HEK293T (cell line): ENCODE data around the gene SHQ1.

Experiments used
- FOXA1 ChIP-seq: fragments of 450-650 bp; IDR thresholded peaks from 2 replicates; pipeline ENCODE4 v1.6.1; 2016; ENCODE audit warnings: mild to moderate bottlenecking
- SUZ12 ChIP-seq: fragments of 450-650 bp; IDR thresholded peaks from 2 replicates; pipeline ENCODE4 v1.6.1; 2016; ENCODE audit warnings: mild to moderate bottlenecking

GRCh38 chr3:72728958-72729467 lies 119.2 kb downstream of the SHQ1 start:
- TF ChIP-seq SUZ12, result no peak
- no peak for TF ChIP-seq FOXA1
